T-cell (primary cell): ENCODE measurements around the gene PCDHGA3. TPM values are rescaled to one million over a fixed set of nuclear protein-coding genes. Genes with fewer than 3 reads are reported as not detected.
"Not testable (repeated sequence)": the region's sequence is repeated elsewhere in the genome, so short reads cannot be mapped to it uniquely, and the experiment has no call there.

Experiments used
- ATAC-seq, 4 experiments: fragments of 200-7000 bp in 3 of 4; fragments of 150-1000 bp in 1 of 4; cut with Tn5 transposase; replicated peaks in 1 of 4; 1 replicate in 3 of 4; 2 replicates in 1 of 4; pipeline ENCODE4 v1.10.0; 2021; ENCODE audit warnings: moderate library complexity in 3 of 4, mild to moderate bottlenecking in 2 of 4, moderate number of reproducible peaks in 1 of 4
- CTCF ChIA-PET, 2 donors: fragments of 300-600 bp; sonication (Branson Sonifier 250); formaldehyde crosslinking; loops; one replicate each; lab custom pipeline; 2022; ENCODE audit warnings: antibody characterized with exemption in 2 of 2; lab: Charles Lee
- POLR2A ChIA-PET, 2 donors: fragments of 300-600 bp; sonication (Branson Sonifier 250); formaldehyde crosslinking; loops; one replicate each; lab custom pipeline; 2022; ENCODE audit warnings: antibody characterized with exemption in 2 of 2; lab: Charles Lee
- DNase-seq, 35 experiments: peaks; one replicate each; pipeline versions ENCODE4 v3.0.0 to v3.0.0-alpha.2; 2013 to 2023
- H3K27ac ChIP-seq: one replicate; pipeline ENCODE4 v1.5.1; 2013; ENCODE audit warnings: low read length
- H3K27me3 ChIP-seq, 2 experiments: replicated peaks in 1 of 2; 1 replicate in 1 of 2; 2 replicates in 1 of 2; pipeline versions ENCODE4 v1.6.1 to v1.7.0; 2013; ENCODE audit warnings: low read length in 1 of 2, mixed read lengths in 1 of 2; ENCODE audit not compliant: control insufficient read depth in 2 of 2, insufficient read depth in 2 of 2; ENCODE audit errors: extremely low read depth in 1 of 2
- H3K36me3 ChIP-seq, 2 donors: 1 replicate in 1 of 2; 2 replicates in 1 of 2; pipeline versions ENCODE4 v1.6.1 to v1.7.0; 2013; ENCODE audit warnings: low read length in 1 of 2; ENCODE audit not compliant: control insufficient read depth in 2 of 2, insufficient read depth in 1 of 2; ENCODE audit errors: extremely low read depth in 1 of 2
- H3K4me1 ChIP-seq, 2 experiments: 1 replicate in 1 of 2; 2 replicates in 1 of 2; pipeline versions ENCODE4 v1.6.1 to v1.7.0; 2013; ENCODE audit warnings: low read length in 2 of 2, mixed read lengths in 1 of 2; ENCODE audit not compliant: insufficient read depth in 2 of 2, control insufficient read depth in 1 of 2; ENCODE audit errors: extremely low read depth in 1 of 2
- H3K4me3 ChIP-seq, 2 donors: 1 replicate in 1 of 2; 2 replicates in 1 of 2; pipeline versions ENCODE4 v1.5.1 to v1.7.0; 2013; ENCODE audit warnings: mild to moderate bottlenecking in 2 of 2, low read length in 1 of 2, moderate library complexity in 1 of 2; ENCODE audit not compliant: control insufficient read depth in 1 of 2; ENCODE audit errors: extremely low read depth in 1 of 2
- H3K9me3 ChIP-seq: 2 replicates; pipeline ENCODE4 v1.7.0; 2013
- H3K27ac Mint-ChIP-seq, 2 donors: one replicate each; pipeline ENCODE4 v1.8.0; 2020 to 2021; ENCODE audit warnings: mild to moderate bottlenecking in 2 of 2, mixed read lengths in 2 of 2
- H3K27me3 Mint-ChIP-seq, 2 donors: one replicate each; pipeline ENCODE4 v1.8.0; 2021 to 2022; ENCODE audit warnings: mixed read lengths in 2 of 2
- H3K36me3 Mint-ChIP-seq: one replicate; pipeline ENCODE4 v1.8.0; 2021; ENCODE audit warnings: mixed read lengths
- H3K4me1 Mint-ChIP-seq, 3 donors: one replicate each; pipeline ENCODE4 v1.8.0; 2020 to 2022; ENCODE audit warnings: mixed read lengths in 3 of 3, mild to moderate bottlenecking in 1 of 3
- H3K4me3 Mint-ChIP-seq, 3 donors: one replicate each; pipeline ENCODE4 v1.8.0; 2020 to 2022; ENCODE audit warnings: mild to moderate bottlenecking in 3 of 3, mixed read lengths in 3 of 3, moderate library complexity in 3 of 3
- H3K9me3 Mint-ChIP-seq, 3 donors: one replicate each; pipeline ENCODE4 v1.8.0; 2020 to 2022; ENCODE audit warnings: mixed read lengths in 3 of 3
- WGBS: methylation state at CpG from one replicate; pipeline ENCODE4 v1.1.5; 2013; ENCODE audit warnings: missing lambda C conversion rate; ENCODE audit not compliant: insufficient coverage; 5-methylcytosine and 5-hydroxymethylcytosine counted together
- total RNA-seq, 35 experiments: library from RNA in 6 of 35; stranded (reverse) in 6 of 35; fragments of 120-200 nt in 1 of 35; gene quantifications; one replicate each; pipeline versions ENCODE4 v1.2.1 to v1.2.4 and lab custom pipeline; 2013 to 2026

The PCDHGA3 gene
- total RNA-seq, 5 donors from 2014 or later (not counting 1 experiment from before 2014, with no cell fraction given): 0.09 to 0.20 TPM; not detected in 3

DNA sequence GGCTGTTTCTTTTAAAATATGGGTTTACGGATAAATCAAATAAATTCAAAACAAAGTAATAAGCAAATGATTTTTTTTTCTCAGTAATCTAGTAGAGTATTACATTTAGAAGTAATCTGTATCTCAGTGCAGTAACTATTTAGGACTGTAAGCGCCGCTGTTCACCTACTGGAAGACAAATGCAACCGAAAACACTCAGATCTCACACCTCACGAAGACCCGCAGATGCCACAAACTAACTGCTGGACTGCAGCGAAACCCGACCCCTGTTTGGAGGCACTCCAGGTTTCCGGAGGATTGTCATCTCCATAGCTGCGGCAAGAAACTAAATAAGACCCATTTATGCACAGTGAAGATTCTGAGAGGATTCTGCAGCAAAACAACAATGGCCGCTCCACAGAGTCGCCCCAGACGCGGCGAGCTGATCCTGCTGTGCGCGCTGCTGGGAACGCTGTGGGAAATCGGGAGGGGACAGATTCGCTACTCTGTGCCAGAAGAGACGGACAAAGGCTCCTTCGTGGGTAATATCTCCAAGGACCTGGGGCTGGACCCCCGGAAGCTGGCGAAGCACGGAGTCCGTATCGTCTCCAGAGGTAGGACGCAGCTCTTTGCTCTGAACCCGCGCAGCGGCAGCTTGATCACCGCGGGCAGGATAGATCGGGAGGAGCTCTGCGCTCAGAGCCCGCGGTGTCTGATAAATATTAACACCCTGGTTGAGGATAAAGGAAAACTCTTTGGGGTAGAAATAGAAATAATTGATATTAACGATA is 49.0 kb downstream of the PCDHGA3 start, which contains the start of gene PCDHGA8:
PCDHGA8 (plus strand) TSS at position 205 of the 770 bp plus-strand sequence; CDS start at position 386, 181 bp downstream.
- H3K36me3 ChIP-seq: no peaks in the 10 kb centered on the region
- ATAC-seq: no peak
- peaks cover 29 to 51% of the 10 kb centered on the region in 2 experiments for H3K27me3 ChIP-seq
- ChIA-PET CTCF (no interaction called here), POLR2A (interaction anchor here (0.6 to 0.7 kb wide), 2 partner anchors 62 to 574 kb away, joined by 3 to 9 read pairs; no protein-coding TSS in a partner anchor)
- peaks cover 61 to 76% of the 10 kb centered on the region in 2 donors for H3K27me3 Mint-ChIP-seq
- H3K4me1 ChIP-seq: peaks cover 0 to under 1% of the 10 kb centered on the region in 2 experiments
- peaks cover 13 to 39% (median 26%) of the 10 kb centered on the region in 3 donors for H3K9me3 Mint-ChIP-seq
- WGBS: 39% methylated on average over 30 of the region's 38 CpGs
- no peak within 1 kb of the TSS for H3K27ac ChIP-seq
- peak within 1 kb of the TSS in 1 of 2 donors; percentile 46 for H3K27ac Mint-ChIP-seq
- no peaks in the 10 kb centered on the region for H3K4me1 Mint-ChIP-seq
- H3K36me3 Mint-ChIP-seq: peaks cover 9% of the 10 kb centered on the region
- peak within 1 kb of the TSS in 2 of 3 donors; percentile 21 to 27 for H3K4me3 Mint-ChIP-seq
- DNase-seq: no peak
- H3K4me3 ChIP-seq: peak within 1 kb of the TSS in 1 of 2 donors; percentile 25
- H3K9me3 ChIP-seq: peaks cover 7% of the 10 kb centered on the region

DNA sequence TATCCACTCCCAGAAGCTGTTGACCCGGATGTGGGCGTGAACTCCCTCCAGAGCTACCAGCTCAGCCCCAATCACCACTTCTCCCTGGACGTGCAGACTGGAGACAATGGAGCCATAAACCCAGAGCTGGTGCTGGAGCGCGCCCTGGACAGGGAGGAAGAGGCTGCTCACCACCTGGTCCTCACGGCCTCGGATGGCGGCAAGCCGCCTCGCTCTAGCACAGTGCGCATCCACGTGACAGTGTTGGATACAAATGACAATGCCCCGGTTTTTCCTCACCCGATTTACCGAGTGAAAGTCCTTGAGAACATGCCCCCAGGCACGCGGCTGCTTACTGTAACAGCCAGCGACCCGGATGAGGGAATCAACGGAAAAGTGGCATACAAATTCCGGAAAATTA is 49.6 kb downstream of the PCDHGA3 start:
- no peaks in the 10 kb centered on the region for H3K36me3 ChIP-seq
- 51% methylated on average over 14 of the region's 21 CpGs for WGBS
- ATAC-seq: no peak
- peaks cover 0 to 3% of the 10 kb centered on the region in 2 experiments for H3K4me1 ChIP-seq
- CTCF ChIA-PET: no interaction called here
- peaks cover 28 to 53% of the 10 kb centered on the region in 2 experiments for H3K27me3 ChIP-seq
- Mint-ChIP-seq H3K27me3 (peaks cover 61 to 75% of the 10 kb centered on the region in 2 donors), H3K9me3 (peaks cover 13 to 37% (median 25%) of the 10 kb centered on the region in 3 donors), H3K4me3 (no peak overlapping the region), H3K4me1 (no peaks in the 10 kb centered on the region), H3K36me3 (peaks cover 9% of the 10 kb centered on the region), H3K27ac (no peak overlapping the region)
- H3K4me3 ChIP-seq: no peak overlapping the region
- POLR2A ChIA-PET: interaction anchor here in 1 of 2 donors (0.6 kb wide), 1 partner anchor 63 kb away, joined by 9 read pairs; no protein-coding TSS in a partner anchor
- H3K9me3 ChIP-seq: peaks cover 6% of the 10 kb centered on the region
- H3K27ac ChIP-seq: no peak overlapping the region
- DNase-seq: no peak

DNA sequence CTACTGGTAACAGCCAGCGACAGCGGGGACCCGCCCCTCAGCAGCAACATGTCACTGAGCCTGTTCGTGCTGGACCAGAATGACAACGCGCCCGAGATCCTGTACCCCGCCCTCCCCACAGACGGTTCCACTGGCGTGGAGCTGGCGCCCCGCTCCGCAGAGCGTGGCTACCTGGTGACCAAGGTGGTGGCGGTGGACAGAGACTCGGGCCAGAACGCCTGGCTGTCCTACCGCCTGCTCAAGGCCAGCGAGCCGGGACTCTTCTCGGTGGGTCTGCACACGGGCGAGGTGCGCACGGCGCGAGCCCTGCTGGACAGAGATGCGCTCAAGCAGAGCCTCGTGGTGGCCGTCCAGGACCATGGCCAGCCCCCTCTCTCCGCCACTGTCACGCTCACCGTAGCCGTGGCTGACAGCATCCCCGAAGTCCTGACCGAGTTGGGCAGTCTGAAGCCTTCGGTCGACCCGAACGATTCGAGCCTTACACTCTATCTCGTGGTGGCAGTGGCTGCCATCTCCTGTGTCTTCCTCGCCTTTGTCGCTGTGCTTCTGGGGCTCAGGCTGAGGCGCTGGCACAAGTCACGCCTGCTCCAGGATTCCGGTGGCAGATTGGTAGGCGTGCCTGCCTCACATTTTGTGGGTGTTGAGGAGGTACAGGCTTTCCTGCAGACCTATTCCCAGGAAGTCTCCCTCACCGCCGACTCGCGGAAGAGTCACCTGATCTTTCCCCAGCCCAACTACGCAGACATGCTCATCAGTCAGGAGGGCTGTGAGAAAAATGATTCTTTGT is 51.0 kb downstream of the PCDHGA3 start:
- H3K9me3 ChIP-seq, H3K36me3 ChIP-seq, ATAC-seq, H3K4me1 Mint-ChIP-seq, H3K4me1 ChIP-seq, H3K27ac ChIP-seq, POLR2A ChIA-PET, DNase-seq, H3K36me3 Mint-ChIP-seq, H3K4me3 Mint-ChIP-seq, H3K4me3 ChIP-seq, H3K27ac Mint-ChIP-seq: not testable (repeated sequence)
- H3K27me3 ChIP-seq: peaks cover 33 to 51% of the 10 kb centered on the region in 2 experiments
- Mint-ChIP-seq H3K27me3 (peaks cover 58 to 75% of the 10 kb centered on the region in 2 donors), H3K9me3 (peaks cover 9 to 36% (median 26%) of the 10 kb centered on the region in 3 donors)
- WGBS: 45% methylated on average over 17 of the region's 53 CpGs
- CTCF ChIA-PET: interaction anchor here in 1 of 2 donors (0.7 kb wide), 1 partner anchor 18 kb away, joined by 3 read pairs; the partner anchor contains the start of gene PCDHGA10

Other genes with a start within 250 kb of the PCDHGA3 start
- gene PCDHB2, start 249.2 kb upstream of the PCDHGA3 start, total RNA-seq: 1 to 10 TPM in 1 of 5 donors, under 1 TPM in 1, not detected in 3; 0.09 to 1.4 TPM
- gene PCDHB3, start 243.4 kb upstream of the PCDHGA3 start, total RNA-seq: 1 to 10 TPM in 1 of 5 donors, not detected in 4; 1.2 TPM
- not detected for gene PCDHB4, start 222.0 kb upstream of the PCDHGA3 start, total RNA-seq
- under 1 TPM in 3 of 5 donors, not detected in 2; 0.09 to 0.32 (median 0.30) TPM for gene PCDHB5, start 208.6 kb upstream of the PCDHGA3 start, total RNA-seq
- gene PCDHB6, start 193.8 kb upstream of the PCDHGA3 start, total RNA-seq: not detected
- not detected for gene PCDHB7, start 171.2 kb upstream of the PCDHGA3 start, total RNA-seq
- not detected for gene PCDHB8, start 166.0 kb upstream of the PCDHGA3 start, total RNA-seq
- not detected for gene PCDHB16, start 161.4 kb upstream of the PCDHGA3 start, total RNA-seq
- gene PCDHB9, start 156.7 kb upstream of the PCDHGA3 start, total RNA-seq: under 1 TPM in 3 of 5 donors, not detected in 2; 0.09 to 0.26 (median 0.23) TPM
- gene PCDHB10, start 151.5 kb upstream of the PCDHGA3 start, total RNA-seq: not detected
- gene PCDHB11, start 144.2 kb upstream of the PCDHGA3 start, total RNA-seq: not detected
- gene PCDHB12, start 135.1 kb upstream of the PCDHGA3 start, total RNA-seq: not detected
- under 1 TPM in 1 of 5 donors, not detected in 4; 0.06 TPM for gene PCDHB13, start 129.9 kb upstream of the PCDHGA3 start, total RNA-seq
- under 1 TPM in 1 of 5 donors, not detected in 4; 0.12 TPM for gene PCDHB14, start 120.5 kb upstream of the PCDHGA3 start, total RNA-seq
- gene PCDHB15, start 98.4 kb upstream of the PCDHGA3 start, total RNA-seq: under 1 TPM in 2 of 5 donors, not detected in 3; 0.12 to 0.16 TPM
- gene SLC25A2, start 39.8 kb upstream of the PCDHGA3 start, total RNA-seq: 1 to 10 TPM in 2 of 5 donors, under 1 TPM in 2, not detected in 1; 0.49 to 2.0 (median 0.97) TPM
- 100 to 1,000 TPM in 3 of 5 donors, 10 to 100 TPM in 2; 83.7 to 103 (median 101) TPM for gene TAF7, start 23.0 kb upstream of the PCDHGA3 start, total RNA-seq
- under 1 TPM in 4 of 5 donors, not detected in 1; 0.16 to 0.38 (median 0.31) TPM for gene PCDHGA1, start 13.3 kb upstream of the PCDHGA3 start, total RNA-seq
- gene PCDHGA2, start 5.1 kb upstream of the PCDHGA3 start, total RNA-seq: under 1 TPM in 2 of 5 donors, not detected in 3; 0.13 to 0.15 TPM
- under 1 TPM in 2 of 5 donors, not detected in 3; 0.13 to 0.19 TPM for gene PCDHGB1, start 6.3 kb downstream of the PCDHGA3 start, total RNA-seq
- under 1 TPM in 4 of 5 donors, not detected in 1; 0.18 to 0.37 (median 0.28) TPM for gene PCDHGA4, start 11.2 kb downstream of the PCDHGA3 start, total RNA-seq
- under 1 TPM; 0.16 to 0.62 (median 0.47) TPM for gene PCDHGB2, start 16.2 kb downstream of the PCDHGA3 start, total RNA-seq
- under 1 TPM in 3 of 5 donors, not detected in 2; 0.06 to 0.43 (median 0.41) TPM for gene PCDHGA5, start 20.3 kb downstream of the PCDHGA3 start, total RNA-seq
- gene PCDHGB3, start 26.4 kb downstream of the PCDHGA3 start, total RNA-seq: under 1 TPM; 0.20 to 0.85 (median 0.41) TPM
- under 1 TPM; 0.19 to 0.64 (median 0.28) TPM for gene PCDHGA6, start 30.1 kb downstream of the PCDHGA3 start, total RNA-seq
- under 1 TPM; 0.16 to 0.53 (median 0.21) TPM for gene PCDHGA7, start 38.9 kb downstream of the PCDHGA3 start, total RNA-seq
- under 1 TPM; 0.09 to 0.29 (median 0.19) TPM for gene PCDHGB4, start 43.9 kb downstream of the PCDHGA3 start, total RNA-seq
- gene PCDHGA8, start 48.8 kb downstream of the PCDHGA3 start, total RNA-seq: under 1 TPM in 3 of 5 donors, not detected in 2; 0.05 to 0.13 (median 0.09) TPM
- gene PCDHGB5, start 54.1 kb downstream of the PCDHGA3 start, total RNA-seq: under 1 TPM; 0.26 to 0.96 (median 0.39) TPM
- under 1 TPM in 4 of 5 donors, not detected in 1; 0.14 to 0.26 (median 0.19) TPM for gene PCDHGA9, start 58.9 kb downstream of the PCDHGA3 start, total RNA-seq
- under 1 TPM in 4 of 5 donors, not detected in 1; 0.19 to 0.59 (median 0.37) TPM for gene PCDHGB6, start 64.2 kb downstream of the PCDHGA3 start, total RNA-seq
- gene PCDHGA10, start 69.2 kb downstream of the PCDHGA3 start, total RNA-seq: under 1 TPM; 0.10 to 0.53 (median 0.32) TPM
- under 1 TPM; 0.16 to 0.33 (median 0.22) TPM for gene PCDHGB7, start 73.8 kb downstream of the PCDHGA3 start, total RNA-seq
- under 1 TPM in 4 of 5 donors, not detected in 1; 0.06 to 0.44 (median 0.11) TPM for gene PCDHGA11, start 77.2 kb downstream of the PCDHGA3 start, total RNA-seq
- under 1 TPM in 4 of 5 donors, not detected in 1; 0.09 to 0.53 (median 0.22) TPM for gene PCDHGA12, start 86.7 kb downstream of the PCDHGA3 start, total RNA-seq
- gene PCDHGC3, start 132.1 kb downstream of the PCDHGA3 start, total RNA-seq: under 1 TPM in 4 of 5 donors, not detected in 1; 0.12 to 0.30 (median 0.24) TPM
- under 1 TPM in 2 of 5 donors, not detected in 3; 0.18 to 0.51 TPM for gene PCDHGC4, start 141.2 kb downstream of the PCDHGA3 start, total RNA-seq
- gene PCDHGC5, start 145.3 kb downstream of the PCDHGA3 start, total RNA-seq: not detected